Measurements from ENCODE around the gene ZXDC. TPM values are rescaled to one million over a fixed set of nuclear protein-coding genes. Genes with fewer than 3 reads are reported as not detected.

Gene ZXDC
- total RNA-seq, 1 donor from 2014 or later, result 45.4 TPM

- Mint-ChIP-seq H3K27ac (no peak overlapping the region), H3K4me1 (no peaks in the 10 kb centered on the region), H3K36me3 (ENCODE audit: low read depth) (no peaks in the 10 kb centered on the region), H3K27me3 (peaks cover 1% of the 10 kb centered on the region), H3K4me3 (no peak overlapping the region), H3K9me3 (no peaks in the 10 kb centered on the region)
- CTCF ChIA-PET, result interaction anchor here (1.3 kb wide), 1 partner anchor 8 kb away, joined by 4 read pairs; no protein-coding TSS in a partner anchor
- POLR2A ChIA-PET, result no interaction called here
- intact Hi-C loops (cut with micrococcal nuclease), result no loop called here
- DNase-seq (no peak), ATAC-seq (ENCODE audit: low read depth) (no peak)
- no peak for TF ChIP-seq CTCF (IDR thresholded peaks at IDR 0.05)
Measured at GRCh38 chr3:126515066-126515706, 39.5 kb upstream of the ZXDC start.

GRCh38 chr3:126514161-126514560 lies 38.5 kb upstream of the ZXDC start:
- ATAC-seq (ENCODE audit: low read depth), result no peak
- H3K36me3 Mint-ChIP-seq (ENCODE audit: low read depth), result no peaks in the 10 kb centered on the region
- intact Hi-C loops (cut with micrococcal nuclease), result no loop called here
- DNase-seq, result no peak
- no peak overlapping the region for H3K4me3 Mint-ChIP-seq
- no peak for TF ChIP-seq CTCF (IDR thresholded peaks at IDR 0.05)
- H3K27me3 Mint-ChIP-seq, result peaks cover 1% of the 10 kb centered on the region
- ChIA-PET POLR2A (no interaction called here), CTCF (interaction anchor here (1.3 kb wide), 1 partner anchor 9 kb away, joined by 4 read pairs; no protein-coding TSS in a partner anchor)
- H3K9me3 Mint-ChIP-seq, result no peaks in the 10 kb centered on the region
- H3K4me1 Mint-ChIP-seq, result no peaks in the 10 kb centered on the region
- H3K27ac Mint-ChIP-seq, result no peak overlapping the region

- ATAC-seq (ENCODE audit: low read depth) (no peak), DNase-seq (no peak)
- intact Hi-C loops (cut with micrococcal nuclease), result no loop called here
- Mint-ChIP-seq H3K27me3 (peaks cover 1% of the 10 kb centered on the region), H3K36me3 (ENCODE audit: low read depth) (no peaks in the 10 kb centered on the region), H3K4me3 (no peak overlapping the region), H3K9me3 (no peaks in the 10 kb centered on the region), H3K4me1 (no peaks in the 10 kb centered on the region), H3K27ac (no peak overlapping the region)
- CTCF ChIA-PET, result no interaction called here
- POLR2A ChIA-PET, result interaction anchor here (0.6 kb wide), 1 partner anchor 156 kb away, joined by 5 read pairs; no protein-coding TSS in a partner anchor
- no peak for TF ChIP-seq CTCF (IDR thresholded peaks at IDR 0.05)
Measured at GRCh38 chr3:126512916-126513650, 37.4 kb upstream of the ZXDC start.

GRCh38 chr3:126512026-126512425 lies 36.3 kb upstream of the ZXDC start:
- TF ChIP-seq CTCF (IDR thresholded peaks at IDR 0.05), result no peak
- CTCF ChIA-PET, result no interaction called here

GRCh38 chr3:126511291-126511690 lies 35.6 kb upstream of the ZXDC start:
- DNase-seq, result no peak
- ATAC-seq (ENCODE audit: low read depth), result no peak
- H3K36me3 Mint-ChIP-seq (ENCODE audit: low read depth), result no peaks in the 10 kb centered on the region
- no peak overlapping the region for H3K4me3 Mint-ChIP-seq
- ChIA-PET POLR2A (no interaction called here), CTCF (no interaction called here)
- no peak for TF ChIP-seq CTCF (IDR thresholded peaks at IDR 0.05)
- no peaks in the 10 kb centered on the region for H3K9me3 Mint-ChIP-seq
- no peak overlapping the region for H3K27ac Mint-ChIP-seq
- H3K4me1 Mint-ChIP-seq, result no peaks in the 10 kb centered on the region
- no peaks in the 10 kb centered on the region for H3K27me3 Mint-ChIP-seq
- intact Hi-C loops (cut with micrococcal nuclease), result no loop called here

More at GRCh38 chr3:126512026-126512425, 36.3 kb upstream of the ZXDC start:
- no peak for DNase-seq
- H3K4me1 Mint-ChIP-seq, result no peaks in the 10 kb centered on the region
- no peaks in the 10 kb centered on the region for H3K36me3 Mint-ChIP-seq (ENCODE audit: low read depth)
- H3K27ac Mint-ChIP-seq, result no peak overlapping the region
- POLR2A ChIA-PET, result no interaction called here
- intact Hi-C loops (cut with micrococcal nuclease), result no loop called here
- no peak overlapping the region for H3K4me3 Mint-ChIP-seq
- H3K9me3 Mint-ChIP-seq, result no peaks in the 10 kb centered on the region
- no peak for ATAC-seq (ENCODE audit: low read depth)
- peaks cover 1% of the 10 kb centered on the region for H3K27me3 Mint-ChIP-seq

Data from activated B cell treated with CpG ODN at 0.5 μM for 24 hours (primary cell).